Liver (tissue), 9 donors: ENCODE measurements around the gene STEAP3. TPM values are rescaled to one million over a fixed set of nuclear protein-coding genes. Genes with fewer than 3 reads are reported as not detected.

Source experiments
- DNase-seq: peaks from one replicate; pipeline ENCODE4 v3.0.0-alpha.2; 2017; ENCODE audit warnings: low spot score
- H3K27ac ChIP-seq, 2 donors: one replicate each; pipeline ENCODE4 v1.7.0; 2013; ENCODE audit warnings: inconsistent platforms in 2 of 2, low read length in 2 of 2, control low read depth in 1 of 2, low read depth in 1 of 2, mild to moderate bottlenecking in 1 of 2
- H3K27me3 ChIP-seq, 4 donors: one replicate each; pipeline versions ENCODE4 v1.6.1 to v1.7.0; 2013; ENCODE audit warnings: low read length in 3 of 4, inconsistent platforms in 1 of 4, mild to moderate bottlenecking in 1 of 4, moderate library complexity in 1 of 4; ENCODE audit not compliant: control insufficient read depth in 4 of 4, insufficient read depth in 4 of 4
- H3K36me3 ChIP-seq, 4 donors: one replicate each; pipeline versions ENCODE4 v1.6.1 to v1.7.0; 2013; ENCODE audit warnings: low read length in 3 of 4, mild to moderate bottlenecking in 3 of 4, low read depth in 1 of 4, moderate library complexity in 1 of 4; ENCODE audit not compliant: control insufficient read depth in 4 of 4, insufficient read depth in 3 of 4
- H3K4me1 ChIP-seq, 4 donors: one replicate each; pipeline versions ENCODE4 v1.6.1 to v1.7.0; 2013; ENCODE audit warnings: low read length in 3 of 4, mild to moderate bottlenecking in 3 of 4, moderate library complexity in 1 of 4; ENCODE audit not compliant: control insufficient read depth in 4 of 4, insufficient read depth in 4 of 4
- H3K4me3 ChIP-seq, 3 donors: one replicate each; pipeline versions ENCODE4 v1.6.1 to v1.7.0; 2013; ENCODE audit warnings: low read length in 3 of 3, control low read depth in 1 of 3, low read depth in 1 of 3, mild to moderate bottlenecking in 1 of 3
- H3K9ac ChIP-seq, 2 donors: one replicate each; pipeline ENCODE4 v1.7.0; 2013; ENCODE audit warnings: low read length in 2 of 2, mild to moderate bottlenecking in 2 of 2, moderate library complexity in 2 of 2, control low read depth in 1 of 2, low read depth in 1 of 2
- H3K9me3 ChIP-seq, 4 donors: one replicate each; pipeline versions ENCODE4 v1.6.1 to v1.7.0; 2013; ENCODE audit warnings: low read length in 3 of 4; ENCODE audit not compliant: control insufficient read depth in 4 of 4
- EGR1 ChIP-seq, 2 donors: IDR thresholded peaks; 2 replicates each; pipeline ENCODE4 v1.6.1; 2016 to 2018; ENCODE audit warnings: antibody characterized with exemption in 2 of 2, low read depth in 2 of 2
- FOXA2 ChIP-seq: IDR thresholded peaks from 2 replicates; pipeline ENCODE4 v1.6.1; 2016; ENCODE audit warnings: antibody characterized with exemption
- GABPA ChIP-seq, 2 donors: IDR thresholded peaks in 1 of 2; conservative IDR thresholded peaks in 1 of 2; 2 replicates each; pipeline ENCODE4 v1.6.1; 2016; ENCODE audit warnings: antibody characterized with exemption in 2 of 2, mild to moderate bottlenecking in 1 of 2, moderate library complexity in 1 of 2
- HNF4A ChIP-seq, 2 donors: conservative IDR thresholded peaks; 2 replicates each; pipeline ENCODE4 v1.6.1; 2016; ENCODE audit warnings: antibody characterized with exemption in 2 of 2, mild to moderate bottlenecking in 2 of 2
- HNF4G ChIP-seq: IDR thresholded peaks from 2 replicates; pipeline ENCODE4 v1.6.1; 2016; ENCODE audit warnings: antibody characterized with exemption
- JUND ChIP-seq, 2 donors: IDR thresholded peaks; 2 replicates each; pipeline ENCODE4 v1.6.1; 2016; ENCODE audit warnings: antibody characterized with exemption in 2 of 2
- NR2F2 ChIP-seq: IDR thresholded peaks from 2 replicates; pipeline ENCODE4 v1.6.1; 2016; ENCODE audit warnings: antibody characterized with exemption
- RXRA ChIP-seq, 2 donors: IDR thresholded peaks; 2 replicates each; pipeline ENCODE4 v1.6.1; 2017 to 2018; ENCODE audit warnings: antibody characterized with exemption in 2 of 2, mild to moderate bottlenecking in 1 of 2
- SP1 ChIP-seq: IDR thresholded peaks from 2 replicates; pipeline ENCODE4 v1.6.1; 2018; ENCODE audit warnings: antibody characterized with exemption, mild to moderate bottlenecking
- TAF1 ChIP-seq: conservative IDR thresholded peaks from 2 replicates; pipeline ENCODE4 v1.6.1; 2016; ENCODE audit warnings: antibody characterized with exemption, mild to moderate bottlenecking
- YY1 ChIP-seq: IDR thresholded peaks from 2 replicates; pipeline ENCODE4 v1.6.1; 2016; ENCODE audit warnings: antibody characterized with exemption, mild to moderate bottlenecking
- WGBS: extraction: QIAGEN DNeasy Blood & Tissue Kit; methylation state at CpG from one replicate; pipeline ENCODE4 v1.1.7; 2013; 5-methylcytosine and 5-hydroxymethylcytosine counted together
- polyA plus RNA-seq, 2 donors: library from polyadenylated mRNA; stranded (reverse) in 1 of 2; unstranded in 1 of 2; fragments of 200-250 nt in 1 of 2; fragments of >200 nt in 1 of 2; fragmentation: Nextera tagmentation in 1 of 2; extraction: Ambion mirVana in 1 of 2; gene quantifications; one replicate each; pipeline versions ENCODE4 v1.2.1 to v1.2.3, GENCODE V29; 2013 to 2015
- total RNA-seq, 2 donors: library from RNA; depleted of rRNA; stranded (reverse); fragments of >200 nt; gene quantifications; one replicate each; pipeline ENCODE4 v1.2.3, GENCODE V29; 2014
- TF ChIP-seq, protein P1 (sequence below): IDR thresholded peaks from 2 replicates; pipeline ENCODE4 v1.6.1; 2016; ENCODE audit warnings: antibody characterized with exemption
- TF ChIP-seq, protein P2 (sequence below): IDR thresholded peaks from 2 replicates; pipeline ENCODE4 v1.6.1; 2016; ENCODE audit warnings: antibody characterized with exemption
- TF ChIP-seq, protein P3 (sequence below): IDR thresholded peaks from 2 replicates; pipeline ENCODE4 v1.6.1; 2016; ENCODE audit warnings: antibody characterized with exemption, mild to moderate bottlenecking
- TF ChIP-seq, protein P4 (sequence below): fragments of 150-350 bp; IDR thresholded peaks from 2 replicates; pipeline ENCODE4 v1.5.1; 2017; ENCODE audit warnings: improper control_type of control experiment, low read depth, low read length; ENCODE audit not compliant: missing input control
- TF ChIP-seq, protein P5 (sequence below): IDR thresholded peaks from 2 replicates; pipeline ENCODE4 v1.6.1; 2016; ENCODE audit warnings: antibody characterized with exemption
- donor health status: healthy.
- donor health status: healthy.
- donor health status: healthy.
- donor health status: healthy.
- donor health status: healthy.

Gene STEAP3
- total and polyA plus RNA-seq, 4 donors = 44.4 to 158 (median 113) TPM

DNA sequence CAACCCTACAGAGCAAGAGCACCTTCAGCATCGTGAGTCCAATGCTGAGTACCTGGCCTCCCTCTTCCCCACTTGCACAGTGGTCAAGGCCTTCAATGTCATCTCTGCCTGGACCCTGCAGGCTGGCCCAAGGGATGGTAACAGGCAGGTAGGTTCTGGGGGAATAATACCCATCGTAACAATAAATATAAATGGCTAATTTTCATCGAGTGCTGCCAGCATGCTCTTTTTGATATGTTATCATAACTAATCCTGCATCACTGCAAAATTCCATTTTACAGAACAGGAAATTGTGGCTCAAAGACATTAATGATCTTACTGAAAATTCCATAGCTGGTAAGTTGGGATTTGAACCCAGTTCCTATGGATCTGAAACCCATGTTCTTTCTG is 22.2 kb downstream of the STEAP3 start:
- 98% methylated on average over 3 of the region's 3 CpGs for WGBS
- TF ChIP-seq HNF4A (conservative IDR thresholded peaks at IDR 0.05) = no peak
- no peak for TF ChIP-seq EGR1 (IDR thresholded peaks at IDR 0.05; ENCODE audit: low read depth in 2 of 2)
- TF ChIP-seq NR2F2 = no peak
- TF ChIP-seq RXRA (IDR thresholded peaks at IDR 0.05) = no peak
- TF ChIP-seq HNF4G = no peak
- TF ChIP-seq JUND (IDR thresholded peaks at IDR 0.05) = no peak
- no peak for TF ChIP-seq TAF1
- TF ChIP-seq, protein P1, sequence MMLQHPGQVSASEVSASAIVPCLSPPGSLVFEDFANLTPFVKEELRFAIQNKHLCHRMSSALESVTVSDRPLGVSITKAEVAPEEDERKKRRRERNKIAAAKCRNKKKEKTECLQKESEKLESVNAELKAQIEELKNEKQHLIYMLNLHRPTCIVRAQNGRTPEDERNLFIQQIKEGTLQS = no peak
- TF ChIP-seq SP1 = no peak
- TF ChIP-seq FOXA2 = no peak
- TF ChIP-seq, protein P2, sequence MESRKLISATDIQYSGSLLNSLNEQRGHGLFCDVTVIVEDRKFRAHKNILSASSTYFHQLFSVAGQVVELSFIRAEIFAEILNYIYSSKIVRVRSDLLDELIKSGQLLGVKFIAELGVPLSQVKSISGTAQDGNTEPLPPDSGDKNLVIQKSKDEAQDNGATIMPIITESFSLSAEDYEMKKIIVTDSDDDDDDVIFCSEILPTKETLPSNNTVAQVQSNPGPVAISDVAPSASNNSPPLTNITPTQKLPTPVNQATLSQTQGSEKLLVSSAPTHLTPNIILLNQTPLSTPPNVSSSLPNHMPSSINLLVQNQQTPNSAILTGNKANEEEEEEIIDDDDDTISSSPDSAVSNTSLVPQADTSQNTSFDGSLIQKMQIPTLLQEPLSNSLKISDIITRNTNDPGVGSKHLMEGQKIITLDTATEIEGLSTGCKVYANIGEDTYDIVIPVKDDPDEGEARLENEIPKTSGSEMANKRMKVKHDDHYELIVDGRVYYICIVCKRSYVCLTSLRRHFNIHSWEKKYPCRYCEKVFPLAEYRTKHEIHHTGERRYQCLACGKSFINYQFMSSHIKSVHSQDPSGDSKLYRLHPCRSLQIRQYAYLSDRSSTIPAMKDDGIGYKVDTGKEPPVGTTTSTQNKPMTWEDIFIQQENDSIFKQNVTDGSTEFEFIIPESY = no peak
- TF ChIP-seq GABPA (IDR thresholded peaks at IDR 0.05 in 1 of 2, conservative IDR thresholded peaks at IDR 0.05 in 1 of 2) = no peak
- TF ChIP-seq, protein P3, sequence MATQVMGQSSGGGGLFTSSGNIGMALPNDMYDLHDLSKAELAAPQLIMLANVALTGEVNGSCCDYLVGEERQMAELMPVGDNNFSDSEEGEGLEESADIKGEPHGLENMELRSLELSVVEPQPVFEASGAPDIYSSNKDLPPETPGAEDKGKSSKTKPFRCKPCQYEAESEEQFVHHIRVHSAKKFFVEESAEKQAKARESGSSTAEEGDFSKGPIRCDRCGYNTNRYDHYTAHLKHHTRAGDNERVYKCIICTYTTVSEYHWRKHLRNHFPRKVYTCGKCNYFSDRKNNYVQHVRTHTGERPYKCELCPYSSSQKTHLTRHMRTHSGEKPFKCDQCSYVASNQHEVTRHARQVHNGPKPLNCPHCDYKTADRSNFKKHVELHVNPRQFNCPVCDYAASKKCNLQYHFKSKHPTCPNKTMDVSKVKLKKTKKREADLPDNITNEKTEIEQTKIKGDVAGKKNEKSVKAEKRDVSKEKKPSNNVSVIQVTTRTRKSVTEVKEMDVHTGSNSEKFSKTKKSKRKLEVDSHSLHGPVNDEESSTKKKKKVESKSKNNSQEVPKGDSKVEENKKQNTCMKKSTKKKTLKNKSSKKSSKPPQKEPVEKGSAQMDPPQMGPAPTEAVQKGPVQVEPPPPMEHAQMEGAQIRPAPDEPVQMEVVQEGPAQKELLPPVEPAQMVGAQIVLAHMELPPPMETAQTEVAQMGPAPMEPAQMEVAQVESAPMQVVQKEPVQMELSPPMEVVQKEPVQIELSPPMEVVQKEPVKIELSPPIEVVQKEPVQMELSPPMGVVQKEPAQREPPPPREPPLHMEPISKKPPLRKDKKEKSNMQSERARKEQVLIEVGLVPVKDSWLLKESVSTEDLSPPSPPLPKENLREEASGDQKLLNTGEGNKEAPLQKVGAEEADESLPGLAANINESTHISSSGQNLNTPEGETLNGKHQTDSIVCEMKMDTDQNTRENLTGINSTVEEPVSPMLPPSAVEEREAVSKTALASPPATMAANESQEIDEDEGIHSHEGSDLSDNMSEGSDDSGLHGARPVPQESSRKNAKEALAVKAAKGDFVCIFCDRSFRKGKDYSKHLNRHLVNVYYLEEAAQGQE = no peak
- no peaks in the 10 kb centered on the region for H3K27me3 ChIP-seq
- no peak overlapping the region for H3K9ac ChIP-seq
- H3K9me3 ChIP-seq = no peaks in the 10 kb centered on the region
- no peak for DNase-seq
- no peak overlapping the region for H3K4me3 ChIP-seq
- peaks cover 0 to 31% (median 15%) of the 10 kb centered on the region in 4 donors for H3K4me1 ChIP-seq
- H3K36me3 ChIP-seq = peaks cover 11 to 53% (median 42%) of the 10 kb centered on the region in 4 donors
- no peak overlapping the region for H3K27ac ChIP-seq

DNA sequence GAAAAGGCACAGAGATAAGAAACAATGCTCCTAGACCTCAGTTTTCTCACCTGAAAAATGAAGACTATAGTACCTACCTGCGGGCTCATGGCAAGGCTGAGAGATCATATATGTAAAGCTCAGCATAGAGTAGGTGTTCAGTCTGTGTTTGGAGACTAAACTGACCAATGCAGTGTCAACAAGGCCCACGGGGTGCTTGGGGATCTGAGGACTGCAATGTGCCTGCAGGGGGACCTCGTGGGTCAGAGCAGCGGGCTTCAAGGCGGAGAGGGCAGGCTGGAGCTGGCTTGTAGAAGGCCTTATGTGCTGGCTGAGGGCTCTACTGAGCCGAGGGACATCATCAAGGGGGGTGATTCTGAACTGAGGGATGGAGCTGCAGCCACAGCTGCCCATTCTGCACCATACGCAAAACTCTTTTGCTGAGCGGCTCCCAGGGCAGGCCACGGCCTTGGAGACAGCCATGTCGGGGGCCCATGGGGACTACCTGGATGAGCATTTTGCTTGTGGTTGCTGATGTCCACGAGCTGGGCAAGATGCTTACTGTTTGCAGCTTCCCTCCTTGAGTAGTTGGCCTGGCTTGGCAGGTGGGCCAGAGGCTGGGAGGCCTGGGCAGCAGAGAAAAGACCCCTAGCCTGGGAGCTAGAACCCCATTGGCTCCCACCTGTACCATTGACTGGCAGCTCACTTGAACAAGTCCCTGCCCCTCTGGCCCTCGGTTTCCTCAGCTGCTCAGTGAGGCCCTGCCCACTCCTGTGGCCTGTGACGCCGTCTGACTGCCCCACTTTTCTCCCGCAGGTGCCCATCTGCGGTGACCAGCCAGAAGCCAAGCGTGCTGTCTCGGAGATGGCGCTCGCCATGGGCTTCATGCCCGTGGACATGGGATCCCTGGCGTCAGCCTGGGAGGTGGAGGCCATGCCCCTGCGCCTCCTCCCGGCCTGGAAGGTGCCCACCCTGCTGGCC is 23.5 kb downstream of the STEAP3 start:
- Histone ChIP-seq H3K27me3 (no peaks in the 10 kb centered on the region), H3K4me3 (no peak overlapping the region), H3K27ac (no peak overlapping the region), H3K9me3 (no peaks in the 10 kb centered on the region), H3K4me1 (peaks cover 0 to 27% (median 11%) of the 10 kb centered on the region in 4 donors), H3K36me3 (peaks cover 13 to 63% (median 51%) of the 10 kb centered on the region in 4 donors), H3K9ac (no peak overlapping the region)
- TF ChIP-seq, protein P4, sequence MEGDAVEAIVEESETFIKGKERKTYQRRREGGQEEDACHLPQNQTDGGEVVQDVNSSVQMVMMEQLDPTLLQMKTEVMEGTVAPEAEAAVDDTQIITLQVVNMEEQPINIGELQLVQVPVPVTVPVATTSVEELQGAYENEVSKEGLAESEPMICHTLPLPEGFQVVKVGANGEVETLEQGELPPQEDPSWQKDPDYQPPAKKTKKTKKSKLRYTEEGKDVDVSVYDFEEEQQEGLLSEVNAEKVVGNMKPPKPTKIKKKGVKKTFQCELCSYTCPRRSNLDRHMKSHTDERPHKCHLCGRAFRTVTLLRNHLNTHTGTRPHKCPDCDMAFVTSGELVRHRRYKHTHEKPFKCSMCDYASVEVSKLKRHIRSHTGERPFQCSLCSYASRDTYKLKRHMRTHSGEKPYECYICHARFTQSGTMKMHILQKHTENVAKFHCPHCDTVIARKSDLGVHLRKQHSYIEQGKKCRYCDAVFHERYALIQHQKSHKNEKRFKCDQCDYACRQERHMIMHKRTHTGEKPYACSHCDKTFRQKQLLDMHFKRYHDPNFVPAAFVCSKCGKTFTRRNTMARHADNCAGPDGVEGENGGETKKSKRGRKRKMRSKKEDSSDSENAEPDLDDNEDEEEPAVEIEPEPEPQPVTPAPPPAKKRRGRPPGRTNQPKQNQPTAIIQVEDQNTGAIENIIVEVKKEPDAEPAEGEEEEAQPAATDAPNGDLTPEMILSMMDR = no peak
- no peak for TF ChIP-seq YY1
- TF ChIP-seq EGR1 (IDR thresholded peaks at IDR 0.05; ENCODE audit: low read depth in 2 of 2) = no peak
- TF ChIP-seq, protein P1 = no peak
- TF ChIP-seq, protein P5, sequence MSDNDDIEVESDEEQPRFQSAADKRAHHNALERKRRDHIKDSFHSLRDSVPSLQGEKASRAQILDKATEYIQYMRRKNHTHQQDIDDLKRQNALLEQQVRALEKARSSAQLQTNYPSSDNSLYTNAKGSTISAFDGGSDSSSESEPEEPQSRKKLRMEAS = no peak
- no peak for TF ChIP-seq FOXA2
- TF ChIP-seq TAF1 = no peak
- no peak for DNase-seq
- 93% methylated on average over 24 of the region's 24 CpGs for WGBS
